GM19193 (cell line): ENCODE data around the gene VGLL4.

Experiments
- POLR2A ChIP-seq: IDR thresholded peaks from 4 replicates; pipeline ENCODE4 v1.6.1; 2011; ENCODE audit not compliant: insufficient read depth, insufficient read length; ENCODE audit errors: extremely low read depth

Gene VGLL4

DNA sequence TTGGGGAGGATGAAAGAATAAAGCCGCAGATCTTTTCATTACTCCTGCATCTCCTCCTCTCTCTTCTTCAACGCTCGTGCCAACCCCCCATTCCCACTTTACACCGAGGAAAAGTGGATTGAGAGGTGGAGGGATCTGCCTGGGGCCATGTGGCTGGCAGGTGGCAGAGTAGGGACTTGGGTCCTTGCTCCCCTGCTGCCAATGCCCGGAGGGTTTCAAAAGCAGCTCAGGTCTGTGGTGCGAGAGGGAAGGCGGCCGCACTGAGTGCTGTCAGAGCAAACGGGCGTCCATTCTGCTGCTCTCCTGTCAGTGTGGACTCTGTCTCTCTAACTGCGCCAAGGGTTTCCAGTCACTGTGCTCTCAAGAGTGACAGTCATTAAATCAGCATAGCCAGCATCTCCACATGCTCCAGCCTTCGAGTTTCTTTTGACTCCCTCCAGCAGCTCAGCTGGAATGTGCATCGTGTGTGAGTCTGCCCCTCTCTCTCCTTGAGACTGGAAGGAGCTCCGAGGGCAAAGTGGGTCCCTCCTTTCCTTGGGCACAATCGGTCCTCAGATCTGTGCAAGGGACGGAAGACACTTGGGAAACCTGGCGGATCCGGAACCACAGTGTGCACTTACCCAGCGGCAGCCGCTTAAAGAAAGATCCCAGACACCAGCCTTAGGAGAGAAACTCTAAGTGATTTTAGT is 68.6 kb downstream of the VGLL4 start:
- no peak for TF ChIP-seq POLR2A

DNA sequence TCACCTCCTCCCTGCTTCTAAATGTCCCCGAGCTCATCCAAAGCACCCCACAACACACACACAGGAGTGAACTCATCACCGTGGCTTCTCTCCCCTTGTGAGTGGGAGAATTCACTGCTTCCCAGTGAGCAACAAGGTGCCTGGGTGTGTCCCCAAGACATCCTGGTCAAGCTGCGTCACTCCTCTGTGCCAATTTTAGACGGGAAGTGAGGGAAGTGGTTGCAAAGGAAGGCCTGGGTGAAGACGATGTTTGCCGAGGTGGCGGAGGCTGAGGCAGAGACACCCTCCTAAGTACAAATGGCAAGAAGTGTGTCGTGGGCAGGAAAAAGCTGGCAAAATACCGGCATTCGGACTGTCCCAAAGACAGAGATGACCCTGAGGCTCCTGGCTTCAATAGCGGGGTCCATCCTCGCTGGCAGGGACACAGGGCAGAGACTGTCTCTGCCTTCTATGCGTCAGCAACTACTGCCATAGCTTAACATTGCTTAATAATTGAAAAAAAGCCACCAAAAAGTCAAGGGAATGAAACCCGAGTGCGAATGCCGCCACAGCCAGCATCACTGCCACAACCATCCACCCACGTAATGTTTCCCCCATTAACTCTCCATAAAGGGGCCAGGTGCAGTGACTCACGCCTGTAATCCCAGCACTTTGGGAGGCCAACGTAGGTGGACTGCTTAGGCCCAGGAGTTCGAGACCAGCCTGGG is 72.8 kb downstream of the VGLL4 start:
- TF ChIP-seq POLR2A, result no peak

GRCh38 chr3:11570251-11570650 is 73.5 kb downstream of the VGLL4 start:
- TF ChIP-seq POLR2A, result no peak

- no peak for TF ChIP-seq POLR2A
These were observed 74.5 kb downstream of the VGLL4 start for GRCh38 chr3:11569156-11569741.

DNA sequence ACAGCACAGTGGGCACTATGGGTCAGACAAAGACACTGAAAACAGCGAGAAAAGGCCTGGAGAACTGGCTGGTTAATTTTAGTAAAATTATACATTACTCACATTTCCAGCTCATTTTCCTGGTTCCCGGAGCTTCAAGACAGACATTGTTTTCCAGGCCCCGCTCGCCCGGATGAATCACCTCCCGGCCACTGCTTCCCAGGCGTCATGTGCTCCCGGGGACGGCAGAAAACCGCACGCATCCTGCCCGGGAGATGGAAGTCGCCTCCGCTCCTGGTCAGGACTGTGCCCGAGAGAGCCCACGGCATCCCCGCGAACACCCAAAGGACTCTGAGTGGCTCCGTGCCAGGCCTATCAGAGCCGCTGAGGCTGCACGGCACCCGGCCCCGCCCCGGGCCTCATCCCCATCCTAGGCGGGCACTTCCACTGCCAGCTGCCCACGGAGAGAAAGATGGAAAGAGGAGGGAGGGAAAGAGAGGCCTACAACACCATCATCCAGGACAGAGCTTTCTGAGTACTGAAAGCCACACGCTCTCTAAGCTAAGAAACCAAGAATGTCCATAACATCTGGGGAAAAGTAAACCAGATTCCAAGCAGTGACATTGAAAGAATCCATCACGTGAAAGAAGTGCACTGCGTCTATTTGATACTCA is 75.1 kb downstream of the VGLL4 start:
- no peak for TF ChIP-seq POLR2A

- no peak for TF ChIP-seq POLR2A
These were observed 75.9 kb downstream of the VGLL4 start for GRCh38 chr3:11567516-11568467.

- TF ChIP-seq POLR2A, result no peak
These were observed 76.8 kb downstream of the VGLL4 start for GRCh38 chr3:11566916-11567315.

- TF ChIP-seq POLR2A, result no peak
These were observed 77.2 kb downstream of the VGLL4 start for GRCh38 chr3:11566478-11566877.

DNA sequence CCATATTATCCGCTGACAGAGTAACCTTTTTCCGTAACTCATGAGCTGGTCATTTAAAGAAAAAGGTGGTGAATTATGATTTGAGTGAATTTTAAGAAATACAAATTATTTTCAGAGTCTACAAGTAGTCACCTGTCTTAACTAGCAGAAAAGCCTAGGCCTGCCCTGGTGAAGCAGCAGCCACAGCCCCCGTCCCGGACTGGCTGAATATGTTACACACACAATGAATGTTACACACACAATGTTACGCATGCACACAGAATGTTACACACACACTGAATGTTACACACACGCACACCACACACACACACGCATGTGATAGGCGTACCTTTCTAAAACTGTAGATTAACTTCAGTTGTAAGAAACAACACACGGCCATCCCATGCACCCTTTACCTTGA is 77.8 kb downstream of the VGLL4 start:
- TF ChIP-seq POLR2A, result no peak

GRCh38 chr3:11565492-11565891 is 78.2 kb downstream of the VGLL4 start:
- no peak for TF ChIP-seq POLR2A

GRCh38 chr3:11565072-11565471 is 78.6 kb downstream of the VGLL4 start:
- TF ChIP-seq POLR2A, result no peak

DNA sequence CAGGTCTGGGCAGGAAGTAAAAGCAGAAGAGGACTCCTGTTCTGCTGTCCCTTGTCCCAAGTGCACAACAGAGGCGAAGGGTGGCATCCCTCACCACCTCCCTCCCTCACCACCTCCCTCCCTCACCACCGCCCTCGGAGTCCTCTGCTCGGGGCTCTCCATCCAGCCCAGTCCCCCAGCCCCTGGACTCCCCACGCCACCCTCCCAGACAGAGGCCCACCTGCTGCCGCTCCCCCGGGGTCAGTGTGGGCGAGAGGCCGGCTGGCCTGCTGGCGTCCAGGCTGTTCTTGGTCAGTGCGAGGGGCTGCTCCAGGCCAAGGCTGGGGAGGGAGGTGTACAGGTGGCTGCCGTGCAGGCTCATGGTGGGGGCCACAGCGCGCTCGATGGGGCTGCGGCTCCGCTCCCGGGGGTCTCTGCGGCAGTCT is 79.1 kb downstream of the VGLL4 start:
- TF ChIP-seq POLR2A, result no peak

- TF ChIP-seq POLR2A, result no peak
These were observed 79.9 kb downstream of the VGLL4 start for GRCh38 chr3:11563865-11564185.

DNA sequence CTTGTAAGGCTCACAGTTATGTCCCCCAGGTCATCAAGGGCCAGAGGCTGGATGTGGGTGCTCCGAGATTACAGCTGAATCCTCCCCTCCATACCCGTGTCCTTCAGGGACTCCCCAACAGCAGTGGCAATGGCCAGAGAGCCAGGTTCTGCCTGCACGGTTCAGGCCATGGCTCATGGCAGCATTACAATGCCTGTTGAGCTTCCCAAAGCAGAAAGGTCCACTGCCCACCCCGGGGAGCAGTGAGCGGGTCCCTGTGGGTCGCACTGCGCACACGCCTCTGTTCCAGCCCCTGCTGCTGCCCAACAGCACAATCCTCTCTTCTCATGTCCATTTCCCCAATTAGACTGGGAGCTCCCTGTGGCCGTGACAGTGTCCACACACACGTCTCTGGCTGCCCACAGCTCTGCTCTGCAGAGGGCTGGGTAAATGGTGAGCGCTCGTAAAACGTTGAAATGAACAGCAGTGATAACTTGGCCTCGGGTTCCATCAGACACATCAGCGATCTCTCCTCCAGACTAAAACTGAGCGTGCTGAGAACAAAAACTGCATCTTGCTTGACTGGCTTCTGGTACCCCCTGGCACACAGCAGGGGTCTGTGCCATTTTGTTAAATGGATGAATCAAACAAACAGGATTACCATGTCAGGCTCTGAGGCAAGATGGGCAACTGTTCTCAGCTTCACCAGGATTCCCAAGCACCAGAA is 80.4 kb downstream of the VGLL4 start:
- no peak for TF ChIP-seq POLR2A
